ENCODE results near the gene SYNDIG1.

The SYNDIG1 gene

GRCh38 chr20:24679448-24680047, 210.1 kb downstream of the SYNDIG1 start:
- DNase-seq, result no peak

- DNase-seq, result no peak
Observed at GRCh38 chr20:24681634-24682495, 212.4 kb downstream of the SYNDIG1 start.

- no peak for DNase-seq
Observed at GRCh38 chr20:24682496-24682985, 213.1 kb downstream of the SYNDIG1 start.

- DNase-seq, result no peak
Observed at GRCh38 chr20:24683676-24684075, 214.2 kb downstream of the SYNDIG1 start.

GRCh38 chr20:24684421-24684871, 215.0 kb downstream of the SYNDIG1 start:
- DNase-seq, result no peak

- DNase-seq, result no peak
Observed at GRCh38 chr20:24684956-24685691, 215.7 kb downstream of the SYNDIG1 start.

- DNase-seq, result no peak
Observed at GRCh38 chr20:24685736-24686135, 216.3 kb downstream of the SYNDIG1 start.

- DNase-seq, result no peak
Observed at GRCh38 chr20:24686156-24686555, 216.7 kb downstream of the SYNDIG1 start.

- DNase-seq, result no peak
Observed at GRCh38 chr20:24690408-24690807, 221.0 kb downstream of the SYNDIG1 start.

GRCh38 chr20:24691901-24692351, 222.5 kb downstream of the SYNDIG1 start:
- no peak for DNase-seq

GRCh38 chr20:24692446-24693200, 223.2 kb downstream of the SYNDIG1 start:
- no peak for DNase-seq

- no peak for DNase-seq
Observed at GRCh38 chr20:24693466-24694156, 224.2 kb downstream of the SYNDIG1 start.

GRCh38 chr20:24694157-24694726, 224.8 kb downstream of the SYNDIG1 start:
- no peak for DNase-seq

GRCh38 chr20:24694727-24695528, 225.5 kb downstream of the SYNDIG1 start:
- no peak for DNase-seq

- no peak for DNase-seq
Observed at GRCh38 chr20:24695529-24696225, 226.2 kb downstream of the SYNDIG1 start.

GRCh38 chr20:24696396-24696795, 227.0 kb downstream of the SYNDIG1 start:
- no peak for DNase-seq

GRCh38 chr20:24697411-24697810, 228.0 kb downstream of the SYNDIG1 start:
- DNase-seq, result no peak

- no peak for DNase-seq
Observed at GRCh38 chr20:24698189-24698588, 228.8 kb downstream of the SYNDIG1 start.

- DNase-seq, result no peak
Observed at GRCh38 chr20:24698706-24699206, 229.3 kb downstream of the SYNDIG1 start.

All from NCI-H1694 treated with DMSO at 0.1 percent for 48 hours (cell line).